ENCODE data around the gene MICALL2. TPM values are rescaled to one million over a fixed set of nuclear protein-coding genes. Genes with fewer than 3 reads are reported as not detected.

MICALL2 gene
- total and polyA plus RNA-seq, 2 experiments from 2014 or later, result 6.4 to 12.2 TPM

GRCh38 chr7:1493571-1493970 lies 34.3 kb upstream of the MICALL2 start:
- no peaks in the 10 kb centered on the region; the same call in 1 of the 2 replicates for H3K36me3 ChIP-seq (ENCODE audit: low read depth)
- 94 to 96% methylated on average over 26 of the region's 26 CpGs for WGBS, 2 experiments (ENCODE audit: low coverage in 1 of 2, low lambda C conversion rate in 2 of 2, missing lambda C conversion rate in 2 of 2)
- TF ChIP-seq EZH2phosphoT487 (IDR thresholded peaks at IDR 0.05; ENCODE audit: insufficient read depth, low read depth), result no peak
- TF ChIP-seq EZH2 (IDR thresholded peaks at IDR 0.05; ENCODE audit: insufficient read depth, poor library complexity, severe bottlenecking), result no peak

GRCh38 chr7:1493129-1493528 lies 33.9 kb upstream of the MICALL2 start:
- Histone ChIP-seq H3K9me3 (ENCODE audit: low read depth) (no peaks in the 10 kb centered on the region), H3K9ac (no peak overlapping the region), H3K9me2 (ENCODE audit: insufficient read depth) (no peaks in the 10 kb centered on the region), H4K20me1 (ENCODE audit: insufficient read depth) (no peaks in the 10 kb centered on the region), H2AFZ (no peak overlapping the region), H3K27ac (no peak overlapping the region), H3K27me3 (replicated peaks; ENCODE audit: insufficient read depth) (no peaks in the 10 kb centered on the region), H3K4me1 (ENCODE audit: insufficient read depth) (no peaks in the 10 kb centered on the region), H3K79me2 (ENCODE audit: insufficient read depth) (no peaks in the 10 kb centered on the region), H3K36me3 (ENCODE audit: low read depth) (no peaks in the 10 kb centered on the region; the same call in 1 of the 2 replicates), H3K4me2 (ENCODE audit: unreplicated experiment) (no peak overlapping the region), H3F3A (ENCODE audit: insufficient read depth) (no peaks in the 10 kb centered on the region), H3K4me3 (no peak overlapping the region)
- DNase-seq, result no peak
- 92 to 93% methylated on average over 12 to 20 of the region's 20 CpGs for WGBS, 2 experiments (ENCODE audit: low coverage in 1 of 2, low lambda C conversion rate in 2 of 2, missing lambda C conversion rate in 2 of 2)
- TF ChIP-seq EZH2phosphoT487 (IDR thresholded peaks at IDR 0.05; ENCODE audit: insufficient read depth, low read depth) (no peak), EZH2 (IDR thresholded peaks at IDR 0.05; ENCODE audit: insufficient read depth, poor library complexity, severe bottlenecking) (no peak)
- in situ Hi-C loops (cut with MboI), result no loop called here

More at GRCh38 chr7:1493571-1493970, 34.3 kb upstream of the MICALL2 start:
- H2AFZ ChIP-seq, result no peak overlapping the region
- H4K20me1 ChIP-seq (ENCODE audit: insufficient read depth), result no peaks in the 10 kb centered on the region
- no peaks in the 10 kb centered on the region for H3K4me1 ChIP-seq (ENCODE audit: insufficient read depth)
- in situ Hi-C loops (cut with MboI), result no loop called here
- no peak overlapping the region for H3K4me2 ChIP-seq (ENCODE audit: unreplicated experiment)
- H3K9me2 ChIP-seq (ENCODE audit: insufficient read depth), result no peaks in the 10 kb centered on the region
- no peak overlapping the region for H3K4me3 ChIP-seq
- H3K9ac ChIP-seq, result no peak overlapping the region
- H3K9me3 ChIP-seq (ENCODE audit: low read depth), result no peaks in the 10 kb centered on the region
- no peaks in the 10 kb centered on the region for H3F3A ChIP-seq (ENCODE audit: insufficient read depth)
- no peaks in the 10 kb centered on the region for H3K27me3 ChIP-seq (replicated peaks; ENCODE audit: insufficient read depth)
- DNase-seq, result no peak
- no peaks in the 10 kb centered on the region for H3K79me2 ChIP-seq (ENCODE audit: insufficient read depth)
- H3K27ac ChIP-seq, result no peak overlapping the region

GRCh38 chr7:1492640-1493039 lies 33.4 kb upstream of the MICALL2 start:
- no peaks in the 10 kb centered on the region for H3K9me3 ChIP-seq (ENCODE audit: low read depth)
- H2AFZ ChIP-seq, result no peak overlapping the region
- no peaks in the 10 kb centered on the region for H3K27me3 ChIP-seq (replicated peaks; ENCODE audit: insufficient read depth)
- no peak for DNase-seq
- H3K79me2 ChIP-seq (ENCODE audit: insufficient read depth), result no peaks in the 10 kb centered on the region
- no peak overlapping the region for H3K27ac ChIP-seq
- no peaks in the 10 kb centered on the region for H3K4me1 ChIP-seq (ENCODE audit: insufficient read depth)
- no peak overlapping the region for H3K4me2 ChIP-seq (ENCODE audit: unreplicated experiment)
- no peak for TF ChIP-seq EZH2 (IDR thresholded peaks at IDR 0.05; ENCODE audit: insufficient read depth, poor library complexity, severe bottlenecking)
- TF ChIP-seq EZH2phosphoT487 (IDR thresholded peaks at IDR 0.05; ENCODE audit: insufficient read depth, low read depth), result no peak
- H3F3A ChIP-seq (ENCODE audit: insufficient read depth), result no peaks in the 10 kb centered on the region
- in situ Hi-C loops (cut with MboI), result no loop called here
- H3K9me2 ChIP-seq (ENCODE audit: insufficient read depth), result no peaks in the 10 kb centered on the region
- H4K20me1 ChIP-seq (ENCODE audit: insufficient read depth), result no peaks in the 10 kb centered on the region
- H3K4me3 ChIP-seq, result no peak overlapping the region
- 88 to 89% methylated on average over 10 to 33 of the region's 33 CpGs for WGBS, 2 experiments (ENCODE audit: low coverage in 1 of 2, low lambda C conversion rate in 2 of 2, missing lambda C conversion rate in 2 of 2)
- no peaks in the 10 kb centered on the region; the same call in 1 of the 2 replicates for H3K36me3 ChIP-seq (ENCODE audit: low read depth)
- H3K9ac ChIP-seq, result no peak overlapping the region

- TF ChIP-seq EZH2 (IDR thresholded peaks at IDR 0.05; ENCODE audit: insufficient read depth, poor library complexity, severe bottlenecking), result no peak
- TF ChIP-seq EZH2phosphoT487 (IDR thresholded peaks at IDR 0.05; ENCODE audit: insufficient read depth, low read depth), result no peak
- in situ Hi-C loops (cut with MboI), result no loop called here
- H2AFZ ChIP-seq, result no peak overlapping the region
- no peaks in the 10 kb centered on the region for H3F3A ChIP-seq (ENCODE audit: insufficient read depth)
- H3K27ac ChIP-seq, result no peak overlapping the region
- H3K27me3 ChIP-seq (replicated peaks; ENCODE audit: insufficient read depth), result no peaks in the 10 kb centered on the region
- H4K20me1 ChIP-seq (ENCODE audit: insufficient read depth), result no peaks in the 10 kb centered on the region
- H3K4me1 ChIP-seq (ENCODE audit: insufficient read depth), result no peaks in the 10 kb centered on the region
- H3K79me2 ChIP-seq (ENCODE audit: insufficient read depth), result no peaks in the 10 kb centered on the region
- no peaks in the 10 kb centered on the region; the same call in 1 of the 2 replicates for H3K36me3 ChIP-seq (ENCODE audit: low read depth)
- no peak overlapping the region for H3K4me3 ChIP-seq
- no peaks in the 10 kb centered on the region for H3K9me3 ChIP-seq (ENCODE audit: low read depth)
- no peak overlapping the region for H3K9ac ChIP-seq
- no peaks in the 10 kb centered on the region for H3K9me2 ChIP-seq (ENCODE audit: insufficient read depth)
- 97 to 100% methylated on average over 10 of the region's 10 CpGs for WGBS, 2 experiments (ENCODE audit: low coverage in 1 of 2, low lambda C conversion rate in 2 of 2, missing lambda C conversion rate in 2 of 2)
- H3K4me2 ChIP-seq (ENCODE audit: unreplicated experiment), result no peak overlapping the region
- no peak for DNase-seq
These were observed 33.0 kb upstream of the MICALL2 start for GRCh38 chr7:1492221-1492620.

- TF ChIP-seq EZH2 (IDR thresholded peaks at IDR 0.05; ENCODE audit: insufficient read depth, poor library complexity, severe bottlenecking), result no peak
- no peak for TF ChIP-seq EZH2phosphoT487 (IDR thresholded peaks at IDR 0.05; ENCODE audit: insufficient read depth, low read depth)
- Histone ChIP-seq H3K4me1 (ENCODE audit: insufficient read depth) (no peaks in the 10 kb centered on the region), H3K9me3 (ENCODE audit: low read depth) (no peaks in the 10 kb centered on the region), H3K79me2 (ENCODE audit: insufficient read depth) (no peaks in the 10 kb centered on the region), H4K20me1 (ENCODE audit: insufficient read depth) (no peaks in the 10 kb centered on the region), H3K9me2 (ENCODE audit: insufficient read depth) (no peaks in the 10 kb centered on the region), H3K27me3 (replicated peaks; ENCODE audit: insufficient read depth) (no peaks in the 10 kb centered on the region), H3K9ac (no peak overlapping the region), H3K4me2 (ENCODE audit: unreplicated experiment) (no peak overlapping the region), H3K36me3 (ENCODE audit: low read depth) (no peaks in the 10 kb centered on the region; the same call in 1 of the 2 replicates), H3K27ac (no peak overlapping the region), H2AFZ (no peak overlapping the region), H3F3A (ENCODE audit: insufficient read depth) (no peaks in the 10 kb centered on the region), H3K4me3 (no peak overlapping the region)
- in situ Hi-C loops (cut with MboI), result no loop called here
- WGBS, 2 experiments (ENCODE audit: low coverage in 1 of 2, low lambda C conversion rate in 2 of 2, missing lambda C conversion rate in 2 of 2), result 90 to 91% methylated on average over 19 of the region's 19 CpGs
- DNase-seq, result no peak
These were observed 31.6 kb upstream of the MICALL2 start for GRCh38 chr7:1490837-1491236.
